ENCODE data around the gene PPP1R15A. TPM values are rescaled to one million over a fixed set of nuclear protein-coding genes. Genes with fewer than 3 reads are reported as not detected.
A peak's percentile ranks its signal among the peaks of the same experiment; 100 is the strongest.
"Not testable (repeated sequence)": the region's sequence is repeated elsewhere in the genome, so short reads cannot be mapped to it uniquely, and the experiment has no call there.

PPP1R15A gene
- total RNA-seq, 2 donors from 2014 or later, result 35.1 to 49.0 TPM

DNA sequence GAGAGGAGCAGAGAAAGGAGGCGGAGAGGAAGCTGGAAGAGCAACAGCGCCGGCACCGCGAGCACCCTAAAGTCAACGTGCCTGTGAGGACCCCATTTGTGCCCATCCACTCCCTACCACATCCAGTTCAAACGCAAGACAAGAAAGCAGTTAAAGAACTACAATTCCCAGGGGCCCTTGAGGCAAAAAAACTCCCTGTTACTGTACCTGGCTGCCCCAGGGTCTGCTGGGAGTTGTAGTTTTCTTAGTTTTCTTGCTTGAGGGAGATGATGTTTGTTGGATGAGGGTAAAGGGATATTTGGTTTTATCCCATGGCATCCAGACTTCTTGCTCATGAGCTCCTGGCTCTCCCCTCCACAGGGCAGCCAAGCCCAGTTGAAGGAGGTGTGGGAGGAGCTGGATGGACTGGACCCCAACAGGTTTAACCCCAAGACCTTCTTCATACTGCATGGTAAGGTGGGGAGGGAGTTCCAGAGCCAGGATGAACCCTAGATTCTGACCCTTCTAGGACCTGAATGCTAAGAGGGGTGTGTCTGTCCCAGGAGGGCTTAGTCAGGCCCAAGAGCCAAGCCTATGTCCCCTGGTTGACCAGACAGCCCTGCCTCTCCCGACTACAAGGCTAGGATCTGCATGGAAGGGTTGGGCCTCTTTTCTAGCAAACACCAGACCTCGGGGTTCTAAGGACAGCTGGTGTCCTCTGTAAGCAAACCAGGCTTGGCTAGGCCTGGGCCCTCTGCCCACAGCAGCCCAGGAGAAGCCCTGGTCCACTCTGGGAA is 41.1 kb downstream of the PPP1R15A start:
- peak; percentile 6 for TF ChIP-seq POLR2AphosphoS5 (IDR thresholded peaks at IDR 0.05)
- TF ChIP-seq POLR2A (IDR thresholded peaks at IDR 0.05), result no peak
- TF ChIP-seq, protein P1, sequence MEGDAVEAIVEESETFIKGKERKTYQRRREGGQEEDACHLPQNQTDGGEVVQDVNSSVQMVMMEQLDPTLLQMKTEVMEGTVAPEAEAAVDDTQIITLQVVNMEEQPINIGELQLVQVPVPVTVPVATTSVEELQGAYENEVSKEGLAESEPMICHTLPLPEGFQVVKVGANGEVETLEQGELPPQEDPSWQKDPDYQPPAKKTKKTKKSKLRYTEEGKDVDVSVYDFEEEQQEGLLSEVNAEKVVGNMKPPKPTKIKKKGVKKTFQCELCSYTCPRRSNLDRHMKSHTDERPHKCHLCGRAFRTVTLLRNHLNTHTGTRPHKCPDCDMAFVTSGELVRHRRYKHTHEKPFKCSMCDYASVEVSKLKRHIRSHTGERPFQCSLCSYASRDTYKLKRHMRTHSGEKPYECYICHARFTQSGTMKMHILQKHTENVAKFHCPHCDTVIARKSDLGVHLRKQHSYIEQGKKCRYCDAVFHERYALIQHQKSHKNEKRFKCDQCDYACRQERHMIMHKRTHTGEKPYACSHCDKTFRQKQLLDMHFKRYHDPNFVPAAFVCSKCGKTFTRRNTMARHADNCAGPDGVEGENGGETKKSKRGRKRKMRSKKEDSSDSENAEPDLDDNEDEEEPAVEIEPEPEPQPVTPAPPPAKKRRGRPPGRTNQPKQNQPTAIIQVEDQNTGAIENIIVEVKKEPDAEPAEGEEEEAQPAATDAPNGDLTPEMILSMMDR (IDR thresholded peaks at IDR 0.05), result no peak
- Histone ChIP-seq H3K36me3 (peaks cover 0 to 15% of the 10 kb centered on the region in 2 donors), H3K27me3 (replicated peaks; ENCODE audit: insufficient read depth) (no peaks in the 10 kb centered on the region), H3K27ac (no peak overlapping the region), H3K4me3 (no peak overlapping the region), H3K9me3 (no peaks in the 10 kb centered on the region), H3K4me1 (replicated peaks) (no peaks in the 10 kb centered on the region)
- intact Hi-C loops (cut with DNase I), result no loop called here
- WGBS, result 88% methylated on average over 9 of the region's 9 CpGs
- no peak for DNase-seq (ENCODE audit: low spot score)

DNA sequence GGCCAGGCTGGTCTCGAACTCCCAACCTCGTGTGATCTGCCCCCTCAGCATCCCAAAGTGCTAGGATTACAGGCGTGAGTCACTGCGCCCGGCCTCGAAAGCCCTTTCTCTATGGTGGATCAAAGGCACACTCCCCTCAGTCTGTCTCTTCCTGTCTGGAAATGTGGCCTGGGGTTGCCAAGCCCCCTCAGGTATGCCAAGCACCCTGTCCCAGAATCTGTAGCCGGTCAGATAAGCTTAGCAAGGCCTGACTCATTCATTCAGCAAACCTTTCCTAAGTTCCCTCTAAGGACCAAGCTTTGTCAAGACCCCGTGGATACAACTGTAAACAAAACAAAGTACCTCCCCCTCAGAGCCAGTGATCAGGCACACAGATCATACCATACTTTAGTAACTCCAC is 42.0 kb downstream of the PPP1R15A start:
- Histone ChIP-seq H3K27me3 (replicated peaks; ENCODE audit: insufficient read depth) (no peaks in the 10 kb centered on the region), H3K9me3 (no peaks in the 10 kb centered on the region), H3K36me3 (peaks cover 0 to 15% of the 10 kb centered on the region in 2 donors), H3K4me1 (replicated peaks) (no peaks in the 10 kb centered on the region), H3K4me3 (no peak overlapping the region), H3K27ac (no peak overlapping the region)
- intact Hi-C loops (cut with DNase I), result no loop called here
- 96% methylated on average over 8 of the region's 8 CpGs for WGBS
- no peak for DNase-seq (ENCODE audit: low spot score)
- TF ChIP-seq POLR2AphosphoS5 (IDR thresholded peaks at IDR 0.05) (no peak), POLR2A (IDR thresholded peaks at IDR 0.05) (no peak)
- TF ChIP-seq, protein P1 (IDR thresholded peaks at IDR 0.05), result no peak

DNA sequence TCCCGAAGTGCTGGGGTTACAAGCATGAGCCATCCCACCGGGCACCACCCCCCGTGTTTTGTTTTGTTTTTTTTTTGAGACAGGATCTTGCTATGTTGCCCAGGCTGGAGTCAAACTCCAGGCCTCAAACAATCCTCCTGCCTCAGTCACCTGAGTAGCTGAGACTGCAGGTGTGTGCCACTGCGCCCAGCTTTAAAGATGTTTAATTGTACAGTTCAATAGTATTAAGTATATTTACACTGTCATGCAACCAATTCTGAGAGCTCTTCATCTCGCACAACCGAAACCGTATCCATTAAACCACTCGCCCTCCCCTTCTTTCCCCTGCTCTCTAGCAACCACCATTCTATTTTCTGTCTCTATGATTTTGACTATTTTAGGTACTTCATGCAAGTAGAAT is 43.5 kb downstream of the PPP1R15A start:
- 67% methylated on average over 8 of the region's 8 CpGs for WGBS
- intact Hi-C loops (cut with DNase I), result no loop called here
- Histone ChIP-seq H3K27ac (peak overlapping the region; percentile 42 to 57), H3K27me3 (replicated peaks; ENCODE audit: insufficient read depth) (no peaks in the 10 kb centered on the region), H3K4me1 (replicated peaks) (no peaks in the 10 kb centered on the region), H3K4me3 (no peak overlapping the region), H3K9me3 (no peaks in the 10 kb centered on the region), H3K36me3 (peaks cover 0 to 15% of the 10 kb centered on the region in 2 donors)
- DNase-seq (ENCODE audit: low spot score), result no peak
- TF ChIP-seq POLR2AphosphoS5 (IDR thresholded peaks at IDR 0.05), result peak; percentile 61
- TF ChIP-seq, protein P1 (IDR thresholded peaks at IDR 0.05), result no peak
- TF ChIP-seq POLR2A (IDR thresholded peaks at IDR 0.05), result no peak

DNA sequence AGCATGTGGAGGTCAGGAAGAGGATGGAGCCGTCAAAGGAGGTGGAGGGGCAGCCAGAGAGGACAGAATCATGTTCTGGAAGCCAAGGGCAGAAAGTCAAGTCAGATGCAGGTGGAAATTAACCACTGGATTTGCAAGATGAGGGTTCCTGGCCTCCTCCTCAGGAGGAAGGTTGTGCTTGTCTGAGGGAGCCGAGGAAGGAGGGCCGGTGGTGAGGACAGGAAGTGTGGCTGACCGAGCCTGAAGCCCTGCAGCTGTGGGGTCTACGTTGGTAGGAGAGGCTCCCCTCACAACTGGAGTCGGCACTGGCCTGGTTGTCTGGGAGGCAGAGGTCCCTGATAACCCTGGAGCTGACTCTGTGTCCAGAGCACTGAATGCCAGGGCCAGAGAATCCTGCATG is 45.9 kb downstream of the PPP1R15A start:
- peaks cover 0 to 9% of the 10 kb centered on the region in 2 donors for H3K36me3 ChIP-seq
- intact Hi-C loops (cut with DNase I), result no loop called here

DNA sequence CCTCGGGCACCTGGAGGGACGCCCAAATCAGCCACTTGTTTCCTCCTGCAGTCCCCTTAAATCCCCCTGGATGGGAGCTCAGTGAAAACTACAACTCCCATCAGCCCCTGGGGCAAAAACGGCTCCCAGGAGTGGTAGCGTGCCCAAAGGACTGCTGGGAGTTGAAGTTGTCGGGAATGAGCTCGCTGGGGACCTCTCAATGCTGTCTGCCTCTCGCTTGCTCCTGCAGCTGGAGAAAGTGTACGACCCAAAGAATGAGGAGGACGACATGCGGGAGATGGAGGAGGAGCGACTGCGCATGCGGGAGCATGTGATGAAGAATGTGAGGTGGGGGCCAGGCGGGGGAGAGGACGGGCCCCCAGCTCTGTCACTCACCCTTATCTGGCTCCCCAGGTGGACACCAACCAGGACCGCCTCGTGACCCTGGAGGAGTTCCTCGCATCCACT is 46.6 kb downstream of the PPP1R15A start:
- TF ChIP-seq POLR2AphosphoS5 (IDR thresholded peaks at IDR 0.05) (no peak), POLR2A (IDR thresholded peaks at IDR 0.05) (no peak)
- TF ChIP-seq, protein P1 (IDR thresholded peaks at IDR 0.05), result no peak
- DNase-seq (ENCODE audit: low spot score), result no peak
- Histone ChIP-seq H3K36me3 (peaks cover 0 to 1% of the 10 kb centered on the region in 2 donors), H3K27me3 (replicated peaks; ENCODE audit: insufficient read depth) (no peaks in the 10 kb centered on the region), H3K4me1 (replicated peaks) (no peaks in the 10 kb centered on the region), H3K9me3 (no peaks in the 10 kb centered on the region), H3K27ac (no peak overlapping the region), H3K4me3 (no peak overlapping the region)
- 87% methylated on average over 18 of the region's 18 CpGs for WGBS
- intact Hi-C loops (cut with DNase I), result no loop called here

More for the DNA sequence above, 45.9 kb downstream of the PPP1R15A start:
- no peak overlapping the region for H3K27ac ChIP-seq
- 88% methylated on average over 6 of the region's 6 CpGs for WGBS
- DNase-seq (ENCODE audit: low spot score), result no peak
- no peak for TF ChIP-seq POLR2A (IDR thresholded peaks at IDR 0.05)
- H3K27me3 ChIP-seq (replicated peaks; ENCODE audit: insufficient read depth), result no peaks in the 10 kb centered on the region
- no peaks in the 10 kb centered on the region for H3K4me1 ChIP-seq (replicated peaks)
- no peaks in the 10 kb centered on the region for H3K9me3 ChIP-seq
- no peak overlapping the region for H3K4me3 ChIP-seq

DNA sequence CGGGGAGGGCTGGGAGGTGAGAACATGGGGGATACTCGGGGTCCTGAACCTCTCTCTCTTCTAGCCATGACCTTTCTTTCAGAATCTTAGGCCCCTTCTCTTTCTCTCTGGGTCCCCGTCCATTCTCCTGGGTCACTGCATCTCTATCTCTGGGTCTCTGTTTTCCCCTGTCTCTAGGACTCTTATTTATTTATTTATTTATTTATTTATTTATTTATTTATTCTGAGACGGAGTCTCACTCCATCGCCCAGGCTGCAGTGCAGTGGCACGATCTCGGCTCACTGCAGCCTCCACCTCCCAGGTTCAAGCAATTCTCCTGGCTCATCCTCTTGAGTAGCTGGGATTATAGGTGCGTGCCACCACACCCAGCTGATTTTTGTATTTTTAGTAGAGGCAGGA is 47.0 kb downstream of the PPP1R15A start:
- intact Hi-C loops (cut with DNase I); DNase-seq (ENCODE audit: low spot score); H3K9me3 ChIP-seq; H3K36me3 ChIP-seq; H3K4me1 ChIP-seq (replicated peaks); H3K27ac ChIP-seq; H3K27me3 ChIP-seq (replicated peaks; ENCODE audit: insufficient read depth); H3K4me3 ChIP-seq: not testable (repeated sequence)
- WGBS, result 94% methylated on average over 8 of the region's 8 CpGs

Measured in prostate gland (tissue), 2 donors.